Ovary (tissue), 9 donors: ENCODE measurements around the gene PRICKLE2. TPM values are rescaled to one million over a fixed set of nuclear protein-coding genes. Genes with fewer than 3 reads are reported as not detected.

Source experiments
- DNase-seq, 5 donors: peaks; one replicate each; pipeline ENCODE4 v3.0.0-alpha.2; 2019 to 2020
- H3K27ac ChIP-seq, 2 donors: fragments of 200-600 bp; one replicate each; pipeline versions ENCODE4 v1.5.1 to v1.8.0; 2019 to 2022
- H3K27me3 ChIP-seq: fragments of 200-600 bp; one replicate; pipeline ENCODE4 v1.8.0; 2022
- H3K36me3 ChIP-seq: fragments of 200-600 bp; sonication (generic); one replicate; pipeline ENCODE4 v1.5.1; 2019
- H3K4me1 ChIP-seq: one replicate; pipeline ENCODE4 v1.8.1; 2013; ENCODE audit warnings: mild to moderate bottlenecking, moderate library complexity; ENCODE audit not compliant: insufficient read depth
- H3K4me3 ChIP-seq: fragments of 200-600 bp; sonication (generic); one replicate; pipeline ENCODE4 v1.5.1; 2017
- H3K9me3 ChIP-seq, 2 donors: fragments of 200-600 bp in 1 of 2; sonication (generic) in 1 of 2; one replicate each; pipeline versions ENCODE4 v1.5.1 to v1.8.1; 2013 to 2019; ENCODE audit warnings: mild to moderate bottlenecking in 1 of 2, moderate library complexity in 1 of 2
- EP300 ChIP-seq: sonication (generic); formaldehyde crosslinking; IDR thresholded peaks from one replicate; pipeline ENCODE4 v1.6.1; 2017; ENCODE audit warnings: antibody characterized with exemption
- POLR2A ChIP-seq: fragments of 450-650 bp; IDR thresholded peaks from one replicate; pipeline ENCODE4 v1.6.1; 2017; ENCODE audit warnings: antibody characterized with exemption, mild to moderate bottlenecking, moderate library complexity
- WGBS, 3 donors: extraction: QIAGEN DNeasy Blood & Tissue Kit in 1 of 3; methylation state at CpG; one replicate each; pipeline versions ENCODE4 v1.1.5 to v1.1.7; 2013 to 2017; 5-methylcytosine and 5-hydroxymethylcytosine counted together
- intact Hi-C, 4 donors: fragments of 100-400 bp; cut with DNase I; formaldehyde crosslinking; loops; one replicate each; pipeline versions ENCODE4 v1.11.0 to v1.15.1; 2022 to 2023
- polyA plus RNA-seq, 2 donors: library from polyadenylated mRNA; stranded (reverse); fragments of 200-250 nt in 1 of 2; fragments of 350-450 nt in 1 of 2; fragmentation: Illumina TruSeq in 1 of 2; extraction: RNeasy Lipid Tissue Mini Kit (QIAGEN cat#74804) in 1 of 2; gene quantifications; one replicate each; pipeline ENCODE4 v1.2.3, GENCODE V29; 2013 to 2014
- total RNA-seq, 7 donors: library from RNA; depleted of rRNA in 2 of 7; stranded (reverse); fragments of >200 nt in 2 of 7; fragmentation: NEBNext Ultra II Directional in 3 of 7; extraction: Animal tissue kit (Norgen Biotek cat#: 25700) in 3 of 7; gene quantifications; one replicate each; pipeline versions ENCODE4 v1.1.0 to v1.2.4, GENCODE V29; 2016 to 2023
- TF ChIP-seq, protein P1 (sequence below), 3 donors: fragments of 450-650 bp in 2 of 3; fragments of 200-600 bp in 1 of 3; IDR thresholded peaks; one replicate each; pipeline versions ENCODE4 v1.5.1 to v1.8.0; 2016 to 2022; ENCODE audit warnings: antibody characterized with exemption in 3 of 3, mild to moderate bottlenecking in 1 of 3
- donor health status: DM: no; HTN: no; CAD: no; lungs with moderate emphysema.
- donor health status: DM: no; HTN: no; CAD: no.
- donor health status: Bipolar disorder and iron deficiency.
- donor health status: DM: yes; HTN: yes; CAD: no.
- donor health status: DM: no; HTN: no; CAD: no.
- donor health status: DM: yes; HTN: yes; CAD: no.

The PRICKLE2 gene
- total and polyA plus RNA-seq, 9 donors: 6.3 to 34.8 (median 25.4) TPM

GRCh38 chr3:64083575-64083974, 141.7 kb downstream of the PRICKLE2 start:
- no peak overlapping the region for H3K27ac ChIP-seq
- WGBS, 3 donors: 51 to 86% (median 61%) methylated on average over 3 of the region's 3 CpGs

GRCh38 chr3:64082961-64083541, 142.2 kb downstream of the PRICKLE2 start:
- Histone ChIP-seq H3K4me3 (no peak overlapping the region), H3K27me3 (no peaks in the 10 kb centered on the region), H3K4me1 (no peaks in the 10 kb centered on the region), H3K36me3 (no peaks in the 10 kb centered on the region), H3K9me3 (no peaks in the 10 kb centered on the region), H3K27ac (no peak overlapping the region)
- 44 to 59% (median 49%) methylated on average over 7 of the region's 7 CpGs for WGBS, 3 donors
- TF ChIP-seq EP300: no peak
- TF ChIP-seq, protein P1, sequence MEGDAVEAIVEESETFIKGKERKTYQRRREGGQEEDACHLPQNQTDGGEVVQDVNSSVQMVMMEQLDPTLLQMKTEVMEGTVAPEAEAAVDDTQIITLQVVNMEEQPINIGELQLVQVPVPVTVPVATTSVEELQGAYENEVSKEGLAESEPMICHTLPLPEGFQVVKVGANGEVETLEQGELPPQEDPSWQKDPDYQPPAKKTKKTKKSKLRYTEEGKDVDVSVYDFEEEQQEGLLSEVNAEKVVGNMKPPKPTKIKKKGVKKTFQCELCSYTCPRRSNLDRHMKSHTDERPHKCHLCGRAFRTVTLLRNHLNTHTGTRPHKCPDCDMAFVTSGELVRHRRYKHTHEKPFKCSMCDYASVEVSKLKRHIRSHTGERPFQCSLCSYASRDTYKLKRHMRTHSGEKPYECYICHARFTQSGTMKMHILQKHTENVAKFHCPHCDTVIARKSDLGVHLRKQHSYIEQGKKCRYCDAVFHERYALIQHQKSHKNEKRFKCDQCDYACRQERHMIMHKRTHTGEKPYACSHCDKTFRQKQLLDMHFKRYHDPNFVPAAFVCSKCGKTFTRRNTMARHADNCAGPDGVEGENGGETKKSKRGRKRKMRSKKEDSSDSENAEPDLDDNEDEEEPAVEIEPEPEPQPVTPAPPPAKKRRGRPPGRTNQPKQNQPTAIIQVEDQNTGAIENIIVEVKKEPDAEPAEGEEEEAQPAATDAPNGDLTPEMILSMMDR (IDR thresholded peaks at IDR 0.05): no peak
- DNase-seq: no peak
- intact Hi-C loops: no loop called here

More at GRCh38 chr3:64083575-64083974, 141.7 kb downstream of the PRICKLE2 start:
- H3K36me3 ChIP-seq: no peaks in the 10 kb centered on the region
- no peaks in the 10 kb centered on the region for H3K9me3 ChIP-seq
- H3K27me3 ChIP-seq: no peaks in the 10 kb centered on the region
- H3K4me1 ChIP-seq: no peaks in the 10 kb centered on the region
- intact Hi-C loops: no loop called here
- no peak for TF ChIP-seq POLR2A
- no peak for TF ChIP-seq EP300
- TF ChIP-seq, protein P1 (IDR thresholded peaks at IDR 0.05): no peak
- no peak overlapping the region for H3K4me3 ChIP-seq
- DNase-seq: no peak

DNA sequence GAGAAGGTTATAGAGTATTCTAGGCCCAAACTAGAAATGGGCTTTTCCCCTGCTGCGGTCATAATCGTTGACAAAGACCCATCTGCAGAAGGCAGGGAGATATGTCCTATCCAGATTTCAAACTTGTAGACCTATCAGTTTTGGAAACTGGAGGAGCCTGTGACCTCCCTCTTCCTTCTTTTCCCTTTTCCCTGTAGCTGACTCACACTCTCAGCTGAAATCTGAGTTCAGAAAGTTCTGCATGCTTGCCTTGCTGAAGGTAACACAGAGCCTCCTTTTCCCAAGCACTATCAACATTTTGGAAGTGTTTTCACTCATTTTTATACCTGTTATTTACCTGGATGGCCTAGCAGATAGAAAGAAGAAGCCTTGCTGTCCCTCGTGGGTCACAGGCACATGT, 142.9 kb downstream of the PRICKLE2 start:
- intact Hi-C loops: no loop called here

DNA sequence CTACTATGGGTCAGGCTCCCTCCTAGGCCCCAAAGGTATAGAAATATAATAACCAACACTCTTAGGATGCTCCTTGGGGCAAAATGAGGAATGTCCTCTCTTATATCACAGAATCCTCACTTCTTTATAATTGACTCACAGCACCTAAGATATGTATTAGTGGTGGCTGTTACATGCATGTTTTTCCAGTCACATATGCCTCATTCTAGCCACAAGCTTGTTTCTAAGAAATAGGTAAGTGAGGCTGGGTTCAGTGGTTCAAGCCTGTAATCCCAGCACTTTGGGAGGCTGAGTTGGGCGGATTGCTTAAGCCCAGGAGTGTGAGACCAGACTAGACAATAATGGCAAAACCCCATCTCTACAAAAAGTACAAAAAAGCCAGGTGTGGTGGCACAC, 144.0 kb downstream of the PRICKLE2 start:
- TF ChIP-seq POLR2A (no peak), EP300 (no peak)
- TF ChIP-seq, protein P1 (IDR thresholded peaks at IDR 0.05): no peak
- no peak for DNase-seq
- no peaks in the 10 kb centered on the region for H3K4me1 ChIP-seq
- H3K27me3 ChIP-seq: no peaks in the 10 kb centered on the region
- intact Hi-C loops: no loop called here
- H3K27ac ChIP-seq: no peak overlapping the region
- 87 to 100% (median 100%) methylated on average over 1 of the region's 1 CpG for WGBS, 3 donors
- H3K36me3 ChIP-seq: no peaks in the 10 kb centered on the region
- H3K9me3 ChIP-seq: no peaks in the 10 kb centered on the region
- no peak overlapping the region for H3K4me3 ChIP-seq

More for the DNA sequence above, 142.9 kb downstream of the PRICKLE2 start:
- Histone ChIP-seq H3K4me3 (no peak overlapping the region), H3K4me1 (no peaks in the 10 kb centered on the region), H3K27me3 (no peaks in the 10 kb centered on the region), H3K27ac (no peak overlapping the region), H3K36me3 (no peaks in the 10 kb centered on the region), H3K9me3 (no peaks in the 10 kb centered on the region)
- TF ChIP-seq, protein P1 (IDR thresholded peaks at IDR 0.05): no peak
- TF ChIP-seq POLR2A (no peak), EP300 (no peak)
- 76 to 81% (median 78%) methylated on average over 3 of the region's 3 CpGs for WGBS, 3 donors
- no peak for DNase-seq
